AG04450 (cell line): ENCODE results near the gene WWC2. TPM values are rescaled to one million over a fixed set of nuclear protein-coding genes. Genes with fewer than 3 reads are reported as not detected.
A peak's percentile ranks its signal among the peaks of the same experiment; 100 is the strongest.

ENCODE experiments used
- CTCF ChIA-PET: fragments of 300-600, 350-600 bp; formaldehyde crosslinking; extraction: SDS; loops from one replicate; lab custom pipeline; 2022; ENCODE audit warnings: antibody characterized with exemption, inconsistent platforms; lab: Charles Lee
- POLR2A ChIA-PET: fragments of 350-600 bp; formaldehyde crosslinking; extraction: SDS; loops from one replicate; lab custom pipeline; 2021; ENCODE audit warnings: antibody characterized with exemption, inconsistent platforms; lab: Yijun Ruan, JAX
- DNase-seq: peaks from one replicate; pipeline ENCODE4 v3.0.0-alpha.2; 2011; ENCODE audit warnings: low read depth, low spot score
- H3K27ac ChIP-seq: one replicate; pipeline ENCODE4 v1.5.1; 2012; ENCODE audit warnings: low read depth, low read length, control low read depth
- H3K27me3 ChIP-seq: one replicate; pipeline ENCODE4 v1.6.0; 2012; ENCODE audit warnings: low read length; ENCODE audit not compliant: control insufficient read depth, insufficient read depth
- H3K4me3 ChIP-seq: 2 replicates; pipeline ENCODE4 v1.5.1; 2011; ENCODE audit warnings: mild to moderate bottlenecking, low read depth, low read length, control low read depth
- H3K9me3 ChIP-seq: 2 replicates; pipeline ENCODE4 v1.5.1; 2012; ENCODE audit warnings: low read length; ENCODE audit not compliant: control insufficient read depth, insufficient read depth
- CTCF ChIP-seq: IDR thresholded peaks from 2 replicates; pipeline ENCODE4 v1.5.1; 2011; ENCODE audit warnings: low read depth, low read length, control low read depth, inconsistent platforms
- polyA plus RNA-seq: library from polyadenylated mRNA; depleted of rRNA; stranded (reverse); fragments of >200 nt; gene quantifications from 2 replicates; pipeline ENCODE4 v1.2.3, GENCODE V29; 2011

Gene WWC2
- polyA plus RNA-seq, 1 experiment = 43.6 TPM

- H3K27ac ChIP-seq = no peak overlapping the region
- ChIA-PET POLR2A (no interaction called here), CTCF (no interaction called here)
- no peak for DNase-seq
- H3K27me3 ChIP-seq = no peaks in the 10 kb centered on the region
- no peaks in the 10 kb centered on the region for H3K9me3 ChIP-seq
- H3K4me3 ChIP-seq = no peak overlapping the region
- TF ChIP-seq CTCF = no peak
These were observed 215.7 kb downstream of the WWC2 start for GRCh38 chr4:183314806-183315205.

- no peak for TF ChIP-seq CTCF
- DNase-seq = no peak
- Histone ChIP-seq H3K9me3 (no peaks in the 10 kb centered on the region), H3K27ac (no peak overlapping the region), H3K4me3 (no peak overlapping the region), H3K27me3 (no peaks in the 10 kb centered on the region)
- POLR2A ChIA-PET = no interaction called here
- CTCF ChIA-PET = interaction anchor here (1.2 to 2.2 kb wide), 2 partner anchors 62 to 80 kb away, joined by 3 to 11 read pairs; no protein-coding TSS in a partner anchor
These were observed 219.6 kb downstream of the WWC2 start for GRCh38 chr4:183318656-183319055.

GRCh38 chr4:183320211-183321059, 221.4 kb downstream of the WWC2 start, which contains the start of gene CLDN22:
Gene CLDN22, minus strand, starts transcription at chr4:183320276. Its CDS starts 58 bp downstream, at chr4:183320218.
- ChIA-PET POLR2A (no interaction called here), CTCF (no interaction called here)

GRCh38 chr4:183321079-183321478, 222.0 kb downstream of the WWC2 start:
- ChIA-PET CTCF (no interaction called here), POLR2A (no interaction called here)
- no peak for DNase-seq
- Histone ChIP-seq H3K27ac (no peak overlapping the region), H3K4me3 (no peak overlapping the region), H3K9me3 (peaks cover under 1% of the 10 kb centered on the region), H3K27me3 (no peaks in the 10 kb centered on the region)
- TF ChIP-seq CTCF = no peak

More at GRCh38 chr4:183320211-183321059, 221.4 kb downstream of the WWC2 start, which contains the start of gene CLDN22:
- TF ChIP-seq CTCF = no peak
- H3K27me3 ChIP-seq = no peaks in the 10 kb centered on the region
- H3K4me3 ChIP-seq = no peak within 1 kb of the TSS
- DNase-seq = peak; percentile 21
- no peaks in the 10 kb centered on the region; the same call in 1 of the 2 replicates for H3K9me3 ChIP-seq
- no peak within 1 kb of the TSS for H3K27ac ChIP-seq

- H3K4me3 ChIP-seq = no peak overlapping the region
- POLR2A ChIA-PET = no interaction called here
- TF ChIP-seq CTCF = no peak
- no peak for DNase-seq
- H3K27ac ChIP-seq = no peak overlapping the region
- CTCF ChIA-PET = no interaction called here
- H3K27me3 ChIP-seq = no peaks in the 10 kb centered on the region
- H3K9me3 ChIP-seq = peaks cover 4% of the 10 kb centered on the region
These were observed 222.5 kb downstream of the WWC2 start for GRCh38 chr4:183321516-183321915.
